Upper lobe of left lung (tissue), 4 donors: Measurements from ENCODE around the gene VEPH1.

Experiments used
- CTCF ChIP-seq, 6 experiments: fragments of 450-650 bp in 4 of 6; fragments of 200-600 bp in 2 of 6; sonication (generic) in 2 of 6; IDR thresholded peaks; one replicate each; pipeline ENCODE4 v1.5.1; 2016 to 2019; ENCODE audit warnings: antibody characterized with exemption in 6 of 6
- EP300 ChIP-seq, 4 donors: sonication (generic); formaldehyde crosslinking; IDR thresholded peaks; one replicate each; pipeline ENCODE4 v1.5.1; 2017; ENCODE audit warnings: antibody characterized with exemption in 4 of 4, control low read depth in 2 of 4
- POLR2A ChIP-seq, 4 donors: fragments of 450-650 bp; IDR thresholded peaks; one replicate each; pipeline ENCODE4 v1.5.1; 2016 to 2017; ENCODE audit warnings: antibody characterized with exemption in 4 of 4, mild to moderate bottlenecking in 2 of 4

GRCh38 chr3:157384491-157384890 is 118.7 kb downstream of the VEPH1 start:
- TF ChIP-seq POLR2A (IDR thresholded peaks at IDR 0.05), result no peak
- no peak for TF ChIP-seq CTCF (IDR thresholded peaks at IDR 0.05)
- TF ChIP-seq EP300 (IDR thresholded peaks at IDR 0.05), result no peak
